H9 (cell line): ENCODE results near the gene DACT2. TPM values are rescaled to one million over a fixed set of nuclear protein-coding genes. Genes with fewer than 3 reads are reported as not detected.

Source experiments
- DNase-seq: peaks from one replicate; pipeline ENCODE4 v3.0.0-alpha.2; 2017
- H2AFZ ChIP-seq: one replicate; pipeline ENCODE4 v1.6.1; 2013; ENCODE audit warnings: mild to moderate bottlenecking, low read length, control low read depth, moderate library complexity
- H2AK5ac ChIP-seq: 2 replicates; pipeline ENCODE4 v1.6.1; 2013; ENCODE audit warnings: low read length, control low read depth, mixed read lengths; ENCODE audit not compliant: insufficient read length
- H2BK120ac ChIP-seq: one replicate; pipeline ENCODE4 v1.6.1; 2013; ENCODE audit warnings: low read depth, mild to moderate bottlenecking, low read length, control low read depth, inconsistent platforms; ENCODE audit not compliant: poor library complexity, severe bottlenecking
- H2BK12ac ChIP-seq: 2 replicates; pipeline ENCODE4 v1.6.1; 2013; ENCODE audit warnings: low read length, control low read depth, mixed read lengths, low read depth; ENCODE audit not compliant: insufficient read length
- H2BK15ac ChIP-seq: 2 replicates; pipeline ENCODE4 v1.6.1; 2013; ENCODE audit warnings: low read depth, low read length, control low read depth
- H2BK20ac ChIP-seq: one replicate; pipeline ENCODE4 v1.6.1; 2013; ENCODE audit warnings: low read depth, mild to moderate bottlenecking, low read length, control low read depth, inconsistent platforms; ENCODE audit not compliant: poor library complexity, severe bottlenecking
- H2BK5ac ChIP-seq: 2 replicates; pipeline ENCODE4 v1.6.1; 2013; ENCODE audit warnings: low read length, control low read depth, mixed read lengths; ENCODE audit not compliant: insufficient read length
- H3K14ac ChIP-seq: 2 replicates; pipeline ENCODE4 v1.6.1; 2013; ENCODE audit warnings: low read length, control low read depth; ENCODE audit not compliant: insufficient read depth
- H3K18ac ChIP-seq: 2 replicates; pipeline ENCODE4 v1.6.1; 2013; ENCODE audit warnings: low read depth, mild to moderate bottlenecking, mixed read lengths, low read length, control low read depth; ENCODE audit not compliant: insufficient read length
- H3K23ac ChIP-seq: 2 replicates; pipeline ENCODE4 v1.6.1; 2013; ENCODE audit warnings: low read length, control low read depth, mixed read lengths, low read depth; ENCODE audit not compliant: insufficient read length
- H3K23me2 ChIP-seq: 2 replicates; pipeline ENCODE4 v1.6.1; 2013; ENCODE audit warnings: low read depth, mild to moderate bottlenecking, mixed read lengths, low read length, control low read depth; ENCODE audit not compliant: insufficient read length, poor library complexity, severe bottlenecking
- H3K27ac ChIP-seq: 2 replicates; pipeline ENCODE4 v1.5.1; 2013; ENCODE audit warnings: low read length, control low read depth, mixed read lengths, low read depth; ENCODE audit not compliant: insufficient read length
- H3K27me3 ChIP-seq: 2 replicates; pipeline ENCODE4 v1.6.1; 2013; ENCODE audit warnings: low read length, control low read depth, inconsistent platforms; ENCODE audit not compliant: insufficient read depth
- H3K4ac ChIP-seq: 2 replicates; pipeline ENCODE4 v1.6.1; 2013; ENCODE audit warnings: low read depth, mild to moderate bottlenecking, control low read depth, inconsistent platforms, low read length, moderate library complexity
- H3K4me1 ChIP-seq: 2 replicates; pipeline ENCODE4 v1.6.1; 2013; ENCODE audit warnings: low read length, control low read depth, inconsistent platforms; ENCODE audit not compliant: insufficient read depth
- H3K4me2 ChIP-seq: 2 replicates; pipeline ENCODE4 v1.6.1; 2013; ENCODE audit warnings: low read length, control low read depth, mixed read lengths; ENCODE audit not compliant: insufficient read length, insufficient read depth
- H3K56ac ChIP-seq: 2 replicates; pipeline ENCODE4 v1.6.1; 2013; ENCODE audit warnings: low read depth, mild to moderate bottlenecking, mixed read lengths, low read length, control low read depth; ENCODE audit not compliant: insufficient read length
- H3K79me1 ChIP-seq: 2 replicates; pipeline ENCODE4 v1.6.1; 2013; ENCODE audit warnings: low read depth, mild to moderate bottlenecking, moderate library complexity, low read length, control low read depth, inconsistent platforms; ENCODE audit not compliant: insufficient read depth, poor library complexity, severe bottlenecking
- H3K79me2 ChIP-seq: 2 replicates; pipeline ENCODE4 v1.6.1; 2013; ENCODE audit warnings: low read length, control low read depth, inconsistent platforms; ENCODE audit not compliant: insufficient read depth
- H3K9ac ChIP-seq: 2 replicates; pipeline ENCODE4 v1.6.1; 2013; ENCODE audit warnings: low read length, control low read depth, mixed read lengths; ENCODE audit not compliant: insufficient read length; ENCODE audit errors: extremely low read depth
- H3K9me3 ChIP-seq: one replicate; pipeline ENCODE4 v1.6.1; 2013; ENCODE audit warnings: low read depth, low read length, inconsistent platforms; ENCODE audit not compliant: control insufficient read depth
- H3T11ph ChIP-seq: one replicate; pipeline ENCODE4 v1.6.1; 2013; ENCODE audit warnings: mild to moderate bottlenecking, low read length, control low read depth, inconsistent platforms
- H4K20me1 ChIP-seq: one replicate; pipeline ENCODE4 v1.6.1; 2013; ENCODE audit not compliant: control insufficient read depth, insufficient read length, insufficient read depth
- H4K5ac ChIP-seq: 2 replicates; pipeline ENCODE4 v1.6.1; 2013; ENCODE audit warnings: low read depth, mild to moderate bottlenecking, mixed read lengths, low read length, control low read depth; ENCODE audit not compliant: insufficient read length
- H4K8ac ChIP-seq: replicated peaks from 2 replicates; pipeline ENCODE4 v1.6.1; 2013; ENCODE audit warnings: low read length, control low read depth, mixed read lengths, low read depth; ENCODE audit not compliant: insufficient read length
- H4K91ac ChIP-seq: 2 replicates; pipeline ENCODE4 v1.6.1; 2013; ENCODE audit warnings: low read depth, mild to moderate bottlenecking, moderate library complexity, mixed read lengths, low read length, control low read depth; ENCODE audit not compliant: insufficient read length
- H3K27ac Mint-ChIP-seq, 3 experiments: 2 replicates in 2 of 3; 3 replicates in 1 of 3; pipeline ENCODE4 v1.8.0; 2020 to 2021; ENCODE audit warnings: mixed read lengths in 3 of 3, mild to moderate bottlenecking in 1 of 3, moderate library complexity in 1 of 3
- H3K27me3 Mint-ChIP-seq: 2 replicates; pipeline ENCODE4 v1.8.0; 2021; ENCODE audit warnings: low read depth, mild to moderate bottlenecking, moderate library complexity, mixed read lengths
- H3K36me3 Mint-ChIP-seq, 3 experiments: 2 replicates in 2 of 3; 3 replicates in 1 of 3; pipeline ENCODE4 v1.8.0; 2020 to 2021; ENCODE audit warnings: low read depth in 3 of 3, mixed read lengths in 3 of 3; ENCODE audit not compliant: insufficient read depth in 1 of 3
- H3K4me1 Mint-ChIP-seq, 2 experiments: 2 replicates each; pipeline ENCODE4 v1.8.0; 2020; ENCODE audit warnings: mixed read lengths in 2 of 2
- H3K4me3 Mint-ChIP-seq, 2 experiments: 2 replicates in 1 of 2; 3 replicates in 1 of 2; pipeline ENCODE4 v1.8.0; 2020 to 2021; ENCODE audit warnings: mild to moderate bottlenecking in 2 of 2, mixed read lengths in 2 of 2, moderate library complexity in 1 of 2
- H3K9me3 Mint-ChIP-seq, 2 experiments: 2 replicates in 1 of 2; 3 replicates in 1 of 2; pipeline ENCODE4 v1.8.0; 2020; ENCODE audit warnings: mild to moderate bottlenecking in 2 of 2, mixed read lengths in 2 of 2, moderate library complexity in 1 of 2
- WGBS: extraction: QIAGEN DNeasy Blood & Tissue Kit; methylation state at CpG from one replicate; pipeline ENCODE4 v1.1.7; 2013; ENCODE audit warnings: missing lambda C conversion rate, low lambda C conversion rate, mixed read lengths; ENCODE audit not compliant: insufficient read length; ENCODE audit errors: extremely low coverage; 5-methylcytosine and 5-hydroxymethylcytosine counted together
- total RNA-seq: library from RNA; stranded (reverse); gene quantifications from 2 replicates; pipeline ENCODE4 v1.2.1, GENCODE V29; 2021
- TF ChIP-seq, protein P1 (sequence below): fragments of 200-600 bp; sonication (generic); conservative IDR thresholded peaks from 3 replicates; pipeline ENCODE4 v1.8.0; 2021; ENCODE audit warnings: antibody characterized with exemption, mild to moderate bottlenecking

The DACT2 gene
- total RNA-seq, 1 experiment from 2014 or later: 1.8 TPM

DNA sequence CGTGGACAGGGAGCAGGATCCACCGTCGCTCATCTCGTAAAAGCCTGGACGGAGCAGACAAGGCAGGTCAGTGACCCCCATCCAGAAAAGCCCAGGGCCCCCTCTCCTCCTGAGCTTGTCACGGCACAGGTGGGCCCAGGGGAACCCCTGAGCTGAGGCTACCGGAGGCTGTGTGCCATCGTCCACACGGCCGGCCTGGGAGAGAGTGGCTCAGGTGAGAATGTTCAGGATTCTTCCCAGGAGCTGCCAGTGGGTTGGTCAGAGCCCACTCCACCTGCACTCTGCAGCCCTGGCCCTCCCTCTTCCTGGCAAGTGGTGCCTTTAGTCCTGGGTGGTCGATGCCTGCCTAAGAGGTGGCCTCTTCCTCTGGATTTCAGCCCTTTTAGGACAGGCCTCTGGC lies 9.2 kb downstream of the DACT2 start:
- Mint-ChIP-seq H3K27me3 (peaks cover 16% of the 10 kb centered on the region), H3K4me3 (no peak overlapping the region), H3K36me3 (peaks cover 0 to 11% (median 11%) of the 10 kb centered on the region in 3 experiments; a peak in 6 of 7 replicates), H3K9me3 (no peaks in the 10 kb centered on the region; a peak in 1 of 5 replicates), H3K4me1 (peaks cover 34 to 42% of the 10 kb centered on the region in 2 experiments), H3K27ac (no peak overlapping the region; a peak in 1 of 7 replicates)
- Histone ChIP-seq H2BK20ac (no peak overlapping the region), H3K18ac (no peak overlapping the region), H3K23ac (no peak overlapping the region), H3K9ac (no peak overlapping the region), H2BK5ac (no peak overlapping the region), H3K27me3 (no peaks in the 10 kb centered on the region), H2AFZ (no peak overlapping the region), H2AK5ac (no peak overlapping the region), H4K91ac (no peak overlapping the region), H3K4me1 (peaks cover 9% of the 10 kb centered on the region), H3K14ac (no peak overlapping the region; the same call in 1 of the 2 replicates), H3K4ac (no peak overlapping the region; the same call in 1 of the 2 replicates), H3K4me2 (no peak overlapping the region), H4K8ac (no peak overlapping the region), H2BK15ac (no peak overlapping the region), H3K79me1 (no peaks in the 10 kb centered on the region), H4K5ac (no peak overlapping the region), H3K27ac (no peak overlapping the region), H3K56ac (no peak overlapping the region), H3K9me3 (no peaks in the 10 kb centered on the region), H2BK12ac (no peak overlapping the region), H3T11ph (no peak overlapping the region), H2BK120ac (no peak overlapping the region), H3K23me2 (no peaks in the 10 kb centered on the region), H4K20me1 (no peaks in the 10 kb centered on the region), H3K79me2 (no peaks in the 10 kb centered on the region)
- DNase-seq: no peak
- WGBS: no CpG with 5 or more reads among the region's 11 CpGs
- TF ChIP-seq, protein P1, sequence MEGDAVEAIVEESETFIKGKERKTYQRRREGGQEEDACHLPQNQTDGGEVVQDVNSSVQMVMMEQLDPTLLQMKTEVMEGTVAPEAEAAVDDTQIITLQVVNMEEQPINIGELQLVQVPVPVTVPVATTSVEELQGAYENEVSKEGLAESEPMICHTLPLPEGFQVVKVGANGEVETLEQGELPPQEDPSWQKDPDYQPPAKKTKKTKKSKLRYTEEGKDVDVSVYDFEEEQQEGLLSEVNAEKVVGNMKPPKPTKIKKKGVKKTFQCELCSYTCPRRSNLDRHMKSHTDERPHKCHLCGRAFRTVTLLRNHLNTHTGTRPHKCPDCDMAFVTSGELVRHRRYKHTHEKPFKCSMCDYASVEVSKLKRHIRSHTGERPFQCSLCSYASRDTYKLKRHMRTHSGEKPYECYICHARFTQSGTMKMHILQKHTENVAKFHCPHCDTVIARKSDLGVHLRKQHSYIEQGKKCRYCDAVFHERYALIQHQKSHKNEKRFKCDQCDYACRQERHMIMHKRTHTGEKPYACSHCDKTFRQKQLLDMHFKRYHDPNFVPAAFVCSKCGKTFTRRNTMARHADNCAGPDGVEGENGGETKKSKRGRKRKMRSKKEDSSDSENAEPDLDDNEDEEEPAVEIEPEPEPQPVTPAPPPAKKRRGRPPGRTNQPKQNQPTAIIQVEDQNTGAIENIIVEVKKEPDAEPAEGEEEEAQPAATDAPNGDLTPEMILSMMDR: no peak
